Left kidney (tissue), 8 donors: ENCODE data around the gene TRIM31. TPM values are rescaled to one million over a fixed set of nuclear protein-coding genes. Genes with fewer than 3 reads are reported as not detected.

Experiments used
- DNase-seq: peaks from one replicate; pipeline ENCODE4 v3.0.0-alpha.2; 2013
- long read RNA-seq, 8 donors: transcript quantifications; one replicate each; lab custom pipeline, GENCODE V29; 2026
- polyA plus RNA-seq: library from polyadenylated mRNA; unstranded; fragments of 120-200 nt; gene quantifications from one replicate; pipeline ENCODE4 v1.2.1, GENCODE V29; 2013; ENCODE audit not compliant: insufficient read length

The TRIM31 gene
- polyA plus RNA-seq: not detected
- long read RNA-seq, donor 1: 0 reads
- long read RNA-seq, donor 2: 0 reads
- long read RNA-seq, donor 3: 0 reads
- long read RNA-seq, donor 4: 0 reads
- long read RNA-seq, donor 5: 0 reads
- long read RNA-seq, donor 6: 0 reads
- long read RNA-seq, donor 7: 0 reads
- long read RNA-seq, donor 8: 0 reads

- DNase-seq: no peak
Measured at GRCh38 chr6:30113003-30113759, at the start of gene TRIM31. Gene TRIM31, minus strand, starts transcription at chr6:30113090. Its CDS starts 285 bp downstream, at chr6:30112805.

GRCh38 chr6:30162265-30163089, 49.6 kb upstream of the TRIM31 start:
- no peak for DNase-seq

GRCh38 chr6:30160785-30161531, 48.1 kb upstream of the TRIM31 start, which contains the start of gene TRIM10:
Gene TRIM10, minus strand, starts transcription at chr6:30161211. Its CDS starts 353 bp downstream, at chr6:30160858.
- DNase-seq: no peak

- DNase-seq: no peak
Measured at GRCh38 chr6:30160008-30160784, 47.3 kb upstream of the TRIM31 start.

GRCh38 chr6:30158475-30159040, 45.7 kb upstream of the TRIM31 start:
- DNase-seq: no peak

GRCh38 chr6:30157999-30158398, 45.1 kb upstream of the TRIM31 start:
- DNase-seq: no peak

GRCh38 chr6:30157581-30157980, 44.7 kb upstream of the TRIM31 start:
- DNase-seq: no peak

- DNase-seq: no peak
Measured at GRCh38 chr6:30156774-30157173, 43.9 kb upstream of the TRIM31 start.

GRCh38 chr6:30156262-30156599, 43.3 kb upstream of the TRIM31 start:
- DNase-seq: no peak

- no peak for DNase-seq
Measured at GRCh38 chr6:30155520-30156261, 42.8 kb upstream of the TRIM31 start.

GRCh38 chr6:30154709-30155519, 42.0 kb upstream of the TRIM31 start:
- DNase-seq: no peak

- no peak for DNase-seq
Measured at GRCh38 chr6:30154061-30154460, 41.2 kb upstream of the TRIM31 start.

GRCh38 chr6:30152910-30153610, 40.2 kb upstream of the TRIM31 start:
- DNase-seq: no peak

GRCh38 chr6:30152016-30152673, 39.3 kb upstream of the TRIM31 start:
- no peak for DNase-seq

- no peak for DNase-seq
Measured at GRCh38 chr6:30151580-30151979, 38.7 kb upstream of the TRIM31 start.

GRCh38 chr6:30150671-30151395, 37.9 kb upstream of the TRIM31 start:
- no peak for DNase-seq

- no peak for DNase-seq
Measured at GRCh38 chr6:30149858-30150550, 37.1 kb upstream of the TRIM31 start.
